Endodermal cell (in vitro differentiated cells): Measurements from ENCODE around the gene CACNA1E. TPM values are rescaled to one million over a fixed set of nuclear protein-coding genes. Genes with fewer than 3 reads are reported as not detected.

Source experiments
- DNase-seq: peaks from one replicate; pipeline ENCODE4 v3.0.0-alpha.2; 2017
- H3K27ac ChIP-seq: 2 replicates; pipeline ENCODE4 v1.5.1; 2013; ENCODE audit warnings: mild to moderate bottlenecking, low read depth, low read length, moderate library complexity
- H3K27me3 ChIP-seq: 2 replicates; pipeline ENCODE4 v1.6.1; 2013; ENCODE audit warnings: mild to moderate bottlenecking, low read length, moderate library complexity; ENCODE audit not compliant: insufficient read depth, control insufficient read depth, poor library complexity, severe bottlenecking
- H3K36me3 ChIP-seq: 2 replicates; pipeline ENCODE4 v1.7.0; 2013; ENCODE audit warnings: mild to moderate bottlenecking, low read length, moderate library complexity; ENCODE audit not compliant: control insufficient read depth, insufficient read depth
- H3K4me1 ChIP-seq: one replicate; pipeline ENCODE4 v1.7.0; 2013; ENCODE audit warnings: low read length; ENCODE audit not compliant: control insufficient read depth, insufficient read depth
- H3K4me3 ChIP-seq: 2 replicates; pipeline ENCODE4 v1.5.1; 2013; ENCODE audit warnings: mild to moderate bottlenecking, low read length, moderate library complexity
- H3K9ac ChIP-seq: 2 replicates; pipeline ENCODE4 v1.6.1; 2013; ENCODE audit warnings: mild to moderate bottlenecking, low read length, moderate library complexity; ENCODE audit not compliant: poor library complexity, severe bottlenecking; ENCODE audit errors: extremely low read depth
- H3K9me3 ChIP-seq: 2 replicates; pipeline ENCODE4 v1.6.1; 2013; ENCODE audit warnings: mild to moderate bottlenecking, low read length, moderate library complexity; ENCODE audit not compliant: control insufficient read depth
- H3K27ac Mint-ChIP-seq: 2 replicates; pipeline ENCODE4 v1.8.0; 2020; ENCODE audit warnings: mixed read lengths
- H3K27me3 Mint-ChIP-seq: 2 replicates; pipeline ENCODE4 v1.8.0; 2021; ENCODE audit warnings: mild to moderate bottlenecking, mixed read lengths; ENCODE audit not compliant: insufficient read depth
- H3K36me3 Mint-ChIP-seq: 2 replicates; pipeline ENCODE4 v1.8.0; 2020; ENCODE audit warnings: low read depth, mixed read lengths
- H3K4me1 Mint-ChIP-seq: 2 replicates; pipeline ENCODE4 v1.8.0; 2020; ENCODE audit warnings: mixed read lengths
- H3K4me3 Mint-ChIP-seq: 2 replicates; pipeline ENCODE4 v1.8.0; 2020; ENCODE audit warnings: mild to moderate bottlenecking, moderate library complexity, mixed read lengths
- H3K9me3 Mint-ChIP-seq: 2 replicates; pipeline ENCODE4 v1.8.0; 2020; ENCODE audit warnings: mild to moderate bottlenecking, mixed read lengths
- WGBS, 2 experiments: methylation state at CpG; one replicate each; pipeline versions ENCODE4 v1.1.5 to v1.1.7; 2013; ENCODE audit warnings: missing lambda C conversion rate in 2 of 2, mixed read lengths in 1 of 2; ENCODE audit not compliant: insufficient coverage in 1 of 2, insufficient read length in 1 of 2; 5-methylcytosine and 5-hydroxymethylcytosine counted together
- total RNA-seq, 2 donors: library from RNA; stranded (reverse); fragmentation: NEBNext Ultra II Directional in 1 of 2; extraction: Animal tissue kit (Norgen Biotek cat#: 25700) in 1 of 2; gene quantifications; 2 replicates in 1 of 2; 3 replicates in 1 of 2; pipeline ENCODE4 v1.2.1, GENCODE V29; 2021
- TF ChIP-seq, protein P1 (sequence below): fragments of 200-600 bp; sonication (generic); conservative IDR thresholded peaks from 2 replicates; pipeline ENCODE4 v1.5.0; 2021; ENCODE audit warnings: antibody characterized with exemption, mild to moderate bottlenecking

CACNA1E gene
- total RNA-seq, 2 donors from 2014 or later, result 4.7 to 5.8 TPM

GRCh38 chr1:181675091-181675917, 192.0 kb downstream of the CACNA1E start:
- Histone ChIP-seq H3K36me3 (no peaks in the 10 kb centered on the region), H3K4me3 (no peak overlapping the region), H3K27ac (peak overlapping the region; percentile 18), H3K9ac (no peak overlapping the region), H3K4me1 (no peaks in the 10 kb centered on the region), H3K27me3 (peaks cover 56% of the 10 kb centered on the region), H3K9me3 (peaks cover 4% of the 10 kb centered on the region)
- TF ChIP-seq, protein P1, sequence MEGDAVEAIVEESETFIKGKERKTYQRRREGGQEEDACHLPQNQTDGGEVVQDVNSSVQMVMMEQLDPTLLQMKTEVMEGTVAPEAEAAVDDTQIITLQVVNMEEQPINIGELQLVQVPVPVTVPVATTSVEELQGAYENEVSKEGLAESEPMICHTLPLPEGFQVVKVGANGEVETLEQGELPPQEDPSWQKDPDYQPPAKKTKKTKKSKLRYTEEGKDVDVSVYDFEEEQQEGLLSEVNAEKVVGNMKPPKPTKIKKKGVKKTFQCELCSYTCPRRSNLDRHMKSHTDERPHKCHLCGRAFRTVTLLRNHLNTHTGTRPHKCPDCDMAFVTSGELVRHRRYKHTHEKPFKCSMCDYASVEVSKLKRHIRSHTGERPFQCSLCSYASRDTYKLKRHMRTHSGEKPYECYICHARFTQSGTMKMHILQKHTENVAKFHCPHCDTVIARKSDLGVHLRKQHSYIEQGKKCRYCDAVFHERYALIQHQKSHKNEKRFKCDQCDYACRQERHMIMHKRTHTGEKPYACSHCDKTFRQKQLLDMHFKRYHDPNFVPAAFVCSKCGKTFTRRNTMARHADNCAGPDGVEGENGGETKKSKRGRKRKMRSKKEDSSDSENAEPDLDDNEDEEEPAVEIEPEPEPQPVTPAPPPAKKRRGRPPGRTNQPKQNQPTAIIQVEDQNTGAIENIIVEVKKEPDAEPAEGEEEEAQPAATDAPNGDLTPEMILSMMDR, result no peak
- 82 to 88% methylated on average over 5 to 10 of the region's 10 CpGs for WGBS, 2 experiments
- H3K4me1 Mint-ChIP-seq, result no peaks in the 10 kb centered on the region
- no peaks in the 10 kb centered on the region for H3K36me3 Mint-ChIP-seq
- H3K4me3 Mint-ChIP-seq, result no peak overlapping the region
- peaks cover 39% of the 10 kb centered on the region for H3K27me3 Mint-ChIP-seq
- no peak for DNase-seq
- no peaks in the 10 kb centered on the region for H3K9me3 Mint-ChIP-seq
- H3K27ac Mint-ChIP-seq, result no peak overlapping the region

DNA sequence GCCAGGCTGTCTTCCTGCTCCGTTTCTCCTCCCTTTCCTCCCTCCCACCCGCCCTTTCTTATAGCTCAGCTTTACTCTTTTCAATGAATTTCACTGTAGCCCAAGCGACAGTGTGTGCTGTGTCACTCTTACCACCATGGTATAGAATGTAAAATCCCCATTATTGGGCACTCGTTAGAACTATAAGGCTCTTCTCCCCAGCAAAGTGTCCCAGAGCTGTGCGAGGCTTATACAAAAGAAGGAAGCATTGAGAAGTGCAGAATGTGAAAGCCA, 192.5 kb downstream of the CACNA1E start:
- H3K9me3 ChIP-seq, result peaks cover 4% of the 10 kb centered on the region
- no peaks in the 10 kb centered on the region for H3K4me1 ChIP-seq
- no peaks in the 10 kb centered on the region for H3K4me1 Mint-ChIP-seq
- peaks cover 43% of the 10 kb centered on the region for H3K27me3 Mint-ChIP-seq
- H3K9ac ChIP-seq, result no peak overlapping the region
- peaks cover 57% of the 10 kb centered on the region for H3K27me3 ChIP-seq
- WGBS, 2 experiments, result 68 to 70% methylated on average over 3 to 5 of the region's 5 CpGs
- no peaks in the 10 kb centered on the region for H3K36me3 ChIP-seq
- no peak overlapping the region for H3K4me3 ChIP-seq
- H3K4me3 Mint-ChIP-seq, result no peak overlapping the region
- H3K36me3 Mint-ChIP-seq, result no peaks in the 10 kb centered on the region
- no peak overlapping the region for H3K27ac Mint-ChIP-seq
- TF ChIP-seq, protein P1, result no peak
- DNase-seq, result no peak
- peak overlapping the region; percentile 60 for H3K27ac ChIP-seq
- H3K9me3 Mint-ChIP-seq, result no peaks in the 10 kb centered on the region

- Histone ChIP-seq H3K4me1 (no peaks in the 10 kb centered on the region), H3K9ac (no peak overlapping the region), H3K36me3 (no peaks in the 10 kb centered on the region), H3K27ac (no peak overlapping the region), H3K27me3 (peaks cover 61% of the 10 kb centered on the region), H3K4me3 (no peak overlapping the region), H3K9me3 (peaks cover 4% of the 10 kb centered on the region)
- 61 to 64% methylated on average over 3 to 6 of the region's 6 CpGs for WGBS, 2 experiments
- H3K4me3 Mint-ChIP-seq, result no peak overlapping the region
- TF ChIP-seq, protein P1, result peak; percentile 80
- H3K9me3 Mint-ChIP-seq, result no peaks in the 10 kb centered on the region
- H3K36me3 Mint-ChIP-seq, result no peaks in the 10 kb centered on the region
- no peaks in the 10 kb centered on the region for H3K4me1 Mint-ChIP-seq
- DNase-seq, result peak; percentile 71
- peaks cover 47% of the 10 kb centered on the region for H3K27me3 Mint-ChIP-seq
- no peak overlapping the region for H3K27ac Mint-ChIP-seq
Measured at GRCh38 chr1:181676269-181676668, 193.0 kb downstream of the CACNA1E start.
